GM18867 (cell line): ENCODE data around the gene PBX1.
A peak's percentile ranks its signal among the peaks of the same experiment; 100 is the strongest.

Source experiments
- ATAC-seq: cut with Tn5 transposase; IDR thresholded peaks from one replicate; pipeline ENCODE4 v1.9.1; 2021; ENCODE audit warnings: mild to moderate bottlenecking, moderate library complexity; ENCODE audit not compliant: unreplicated experiment

Gene PBX1

DNA sequence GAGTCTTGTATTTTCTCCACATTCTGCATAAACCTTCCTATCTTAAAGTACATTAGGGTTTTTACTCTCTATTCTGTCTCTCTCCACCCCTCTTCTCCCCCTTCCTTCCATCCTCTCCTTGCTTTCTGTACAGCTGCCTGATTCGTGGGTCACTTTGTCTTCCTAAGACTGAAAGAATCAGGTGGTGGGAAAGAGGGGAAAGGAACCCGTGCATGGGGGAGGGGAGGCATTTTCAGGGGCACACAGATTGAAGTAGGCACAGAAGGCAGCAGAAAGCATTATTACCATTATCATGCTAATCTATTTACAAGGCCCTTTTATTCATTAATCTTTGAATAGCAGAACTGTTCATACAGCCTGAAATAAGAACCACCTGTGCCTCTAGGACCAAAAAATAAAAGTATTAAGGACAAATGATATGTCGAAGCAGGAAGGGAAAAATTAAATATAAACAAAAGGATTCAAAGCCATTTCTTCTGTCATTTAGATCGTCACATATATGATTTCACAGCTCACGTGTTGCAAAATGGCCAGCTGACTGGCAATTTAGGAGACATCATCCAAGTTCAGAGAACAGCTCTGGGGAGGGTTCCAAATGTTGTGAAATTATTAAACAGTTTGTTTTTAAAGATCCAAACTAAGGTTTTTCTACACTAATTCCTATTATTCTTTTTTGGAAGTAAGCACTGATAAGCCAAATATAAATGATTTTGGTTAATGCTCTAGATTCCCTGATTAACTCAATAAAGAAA is 154.6 kb downstream of the PBX1 start:
- no peak for ATAC-seq

DNA sequence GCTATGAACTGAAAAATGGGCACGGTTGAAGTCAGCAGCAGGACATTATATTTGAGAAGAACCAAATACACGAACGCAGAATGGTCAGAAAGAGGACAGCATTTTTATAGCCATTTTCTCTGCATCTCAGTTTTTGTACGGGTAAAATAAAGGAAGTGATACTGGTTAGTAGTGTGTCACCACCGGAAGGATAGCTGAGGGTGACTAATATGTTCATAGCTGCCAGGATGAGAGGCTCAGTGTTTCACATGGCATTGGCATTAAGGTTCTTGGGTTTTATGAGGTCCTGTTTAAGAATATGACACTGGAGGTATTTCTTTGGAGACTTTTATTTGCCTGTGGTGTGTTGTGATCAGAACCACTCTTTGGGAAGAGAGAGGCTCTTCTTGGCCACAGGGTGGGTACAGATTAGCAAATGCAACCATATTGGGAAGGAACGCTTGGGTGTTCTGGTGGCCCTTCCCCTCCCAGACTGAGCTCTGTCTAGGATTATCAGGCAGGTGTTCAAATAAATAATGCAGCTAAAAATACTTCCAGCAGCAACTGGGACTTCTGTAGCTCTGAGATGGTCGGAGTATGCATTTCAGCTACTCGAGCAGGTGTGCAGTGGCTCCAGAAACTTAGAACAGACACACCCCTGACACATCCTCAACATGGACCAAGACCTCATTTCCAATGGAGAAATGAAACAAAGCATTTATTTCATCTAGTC is 158.2 kb downstream of the PBX1 start:
- ATAC-seq: peak; percentile 98

DNA sequence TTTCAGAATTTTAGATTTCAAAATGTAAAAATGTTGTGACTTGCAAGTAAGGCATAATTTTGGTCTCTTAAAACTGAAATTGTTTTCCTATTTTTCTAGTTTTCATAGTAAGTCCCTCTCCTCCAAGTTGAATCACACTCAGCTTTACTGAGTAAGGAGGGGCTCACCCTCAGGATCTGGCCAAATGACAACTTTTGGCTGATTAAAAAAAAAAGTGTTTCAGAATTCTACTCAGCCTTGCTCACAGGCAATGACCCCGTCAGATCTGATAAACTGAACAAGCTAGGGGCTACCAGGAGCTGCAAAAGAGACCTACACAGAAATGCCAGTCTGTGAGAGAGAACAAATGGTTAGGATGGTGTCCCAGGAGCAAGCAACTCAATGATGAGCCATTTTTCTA is 159.8 kb downstream of the PBX1 start:
- no peak for ATAC-seq

DNA sequence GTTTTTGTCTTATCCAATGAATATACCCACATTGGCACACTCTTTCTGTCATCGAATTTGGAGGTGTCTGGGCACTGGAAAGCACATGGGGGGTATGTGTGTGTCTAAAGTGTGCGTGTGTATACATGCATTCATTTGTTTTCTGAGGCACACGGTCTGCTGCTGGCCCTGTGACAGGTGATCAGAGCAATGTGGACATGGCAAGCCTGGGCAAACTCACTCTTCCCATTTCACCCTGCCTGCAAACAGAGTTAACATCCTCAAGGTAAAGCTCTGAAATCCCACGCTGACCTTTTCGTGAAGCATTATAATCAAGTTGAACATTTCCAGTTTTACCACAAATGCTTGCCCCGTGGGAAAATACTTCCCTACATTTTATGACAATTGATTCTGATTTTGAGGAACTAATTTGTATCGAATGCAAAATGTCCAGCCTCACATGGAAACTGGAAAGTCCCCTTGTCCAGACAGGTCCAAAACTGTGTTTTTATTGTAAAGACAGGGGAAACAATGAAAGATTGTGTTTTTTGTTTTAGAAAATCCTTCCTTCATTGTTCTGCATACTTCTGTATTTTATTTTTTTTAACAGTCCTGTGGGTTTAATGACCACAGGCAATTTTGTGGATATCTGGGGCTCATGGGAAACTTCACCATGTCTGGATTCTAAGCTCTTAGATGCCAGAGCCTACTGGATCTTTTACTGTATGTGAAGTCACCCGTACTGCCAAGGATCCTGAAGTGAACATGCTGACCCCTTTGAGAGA is 160.9 kb downstream of the PBX1 start:
- no peak for ATAC-seq

DNA sequence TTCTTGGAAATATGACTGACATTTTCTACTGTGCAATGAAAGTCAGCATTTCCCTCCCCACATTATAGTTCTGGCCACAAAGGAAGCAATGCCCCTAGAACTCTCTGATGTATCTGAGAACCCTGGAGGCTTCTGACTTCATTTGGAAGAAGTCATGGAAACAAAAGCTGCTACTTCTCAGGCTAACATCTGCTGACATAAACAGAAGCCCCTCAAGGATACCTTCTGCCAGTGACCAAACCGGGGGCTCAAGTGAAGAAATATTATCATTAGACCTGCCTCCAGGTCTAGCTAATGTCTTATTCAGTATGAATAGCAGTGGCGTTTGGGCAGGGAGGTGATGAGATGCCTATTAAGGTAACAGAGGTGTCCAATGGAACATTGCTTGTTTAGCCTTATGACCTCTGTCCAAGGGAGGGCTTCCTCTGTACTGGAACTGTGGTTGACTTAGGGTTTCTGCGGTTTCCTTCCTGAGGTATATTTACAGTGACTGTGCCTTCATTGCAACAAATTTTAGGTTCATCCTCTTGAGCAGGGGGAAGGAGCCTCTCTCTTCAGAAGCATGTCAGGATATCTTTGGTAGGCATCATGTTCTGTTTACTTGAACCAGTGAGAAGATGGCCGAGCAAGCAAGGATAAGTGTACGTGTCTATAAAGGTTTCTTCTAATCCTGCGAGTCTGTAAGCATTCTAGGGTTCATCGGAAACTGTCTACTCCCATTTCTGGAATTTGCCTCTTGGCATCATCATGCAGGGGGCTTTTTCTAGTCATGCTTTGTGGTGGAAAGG is 161.7 kb downstream of the PBX1 start:
- ATAC-seq: no peak

DNA sequence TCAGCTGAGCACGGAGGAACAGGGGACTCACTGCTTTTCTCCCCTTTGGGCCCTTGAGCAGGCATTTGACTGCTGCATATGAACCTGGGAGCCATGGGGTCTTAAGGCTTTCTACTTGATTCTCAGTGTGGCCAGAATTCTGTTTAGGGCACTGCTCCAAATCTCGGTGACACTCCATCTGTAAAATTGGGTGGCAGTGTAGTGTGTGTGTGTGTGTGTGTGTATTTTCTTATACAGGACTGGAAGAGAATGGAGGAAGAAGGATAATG is 162.2 kb downstream of the PBX1 start:
- ATAC-seq: no peak

DNA sequence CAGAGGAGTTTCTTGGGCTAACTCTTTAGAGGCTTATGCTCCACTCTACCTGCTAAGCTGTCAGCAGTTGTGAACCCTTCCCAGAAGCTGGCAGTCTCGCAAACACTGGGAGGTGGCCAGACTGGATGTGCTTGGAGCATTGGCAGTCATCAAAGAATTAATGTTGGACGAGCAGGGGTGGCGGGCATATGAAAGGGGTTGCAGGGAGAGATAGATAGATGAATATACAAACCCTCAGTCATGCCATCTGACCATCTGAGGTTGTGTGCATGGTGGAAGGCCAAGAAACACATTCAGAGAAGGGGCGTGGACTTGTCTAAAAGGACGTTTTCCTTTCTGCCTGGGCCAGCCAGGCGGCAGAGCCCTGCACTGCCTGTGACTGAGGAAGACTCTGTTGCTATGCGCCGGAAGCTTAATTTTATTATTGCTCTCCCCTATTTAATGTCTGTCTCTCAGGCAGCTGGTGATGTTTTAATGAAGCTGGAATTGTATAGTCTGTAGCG is 164.4 kb downstream of the PBX1 start:
- ATAC-seq: no peak

DNA sequence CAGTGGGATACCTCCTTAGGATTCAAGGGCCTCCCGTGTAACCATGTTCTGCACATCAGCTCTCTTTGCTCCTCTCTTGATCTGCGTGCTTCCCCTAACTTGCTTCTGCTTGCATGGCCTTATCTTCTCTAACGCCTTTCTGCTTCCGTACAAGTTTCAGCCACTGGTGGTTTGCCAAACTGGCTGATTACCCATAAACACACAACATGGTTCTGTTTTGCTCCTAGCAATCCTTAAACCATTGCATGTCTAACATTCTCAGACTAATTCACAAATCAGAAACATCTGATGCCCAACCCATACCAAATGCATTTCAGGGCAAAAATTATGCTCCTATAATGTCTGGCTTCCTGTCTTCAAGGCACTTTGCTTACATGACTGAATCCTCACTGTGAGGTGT is 166.4 kb downstream of the PBX1 start:
- no peak for ATAC-seq

DNA sequence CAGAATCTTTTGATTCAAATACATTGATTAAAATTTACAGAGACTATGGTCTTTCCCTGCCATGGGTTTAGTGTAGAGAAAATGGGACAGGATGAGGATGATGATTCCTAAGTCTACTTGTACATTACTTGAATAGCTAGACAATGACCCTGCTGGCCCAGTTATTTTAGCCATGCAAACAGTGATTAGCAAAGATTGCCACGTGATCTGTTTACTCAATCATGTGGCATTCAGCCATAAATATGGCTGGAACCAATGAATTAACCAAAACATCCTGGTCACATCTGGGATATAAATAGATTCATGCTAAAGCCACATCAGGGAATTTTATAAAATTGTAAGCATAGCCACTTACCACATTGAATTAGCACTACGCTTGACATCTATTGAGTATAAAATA is 167.3 kb downstream of the PBX1 start:
- no peak for ATAC-seq

DNA sequence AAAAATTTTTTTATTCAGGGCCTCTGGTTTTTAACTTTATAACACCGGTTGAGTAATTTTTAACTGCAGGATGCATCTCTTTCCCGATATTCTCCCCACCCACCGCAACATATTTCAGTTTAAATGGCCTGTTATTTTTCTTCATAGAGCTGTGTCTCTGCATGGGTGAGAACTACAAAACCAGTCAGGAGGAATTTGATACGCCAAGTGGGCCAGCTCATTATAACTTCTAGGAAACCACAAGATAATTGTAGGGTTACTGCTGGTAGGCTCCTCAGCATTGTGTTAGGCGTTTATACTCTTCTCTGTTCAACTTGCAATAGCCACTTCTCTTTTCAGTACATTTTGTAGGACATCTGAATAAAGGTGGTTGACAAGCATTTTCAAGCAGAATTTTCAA is 169.7 kb downstream of the PBX1 start:
- no peak for ATAC-seq

DNA sequence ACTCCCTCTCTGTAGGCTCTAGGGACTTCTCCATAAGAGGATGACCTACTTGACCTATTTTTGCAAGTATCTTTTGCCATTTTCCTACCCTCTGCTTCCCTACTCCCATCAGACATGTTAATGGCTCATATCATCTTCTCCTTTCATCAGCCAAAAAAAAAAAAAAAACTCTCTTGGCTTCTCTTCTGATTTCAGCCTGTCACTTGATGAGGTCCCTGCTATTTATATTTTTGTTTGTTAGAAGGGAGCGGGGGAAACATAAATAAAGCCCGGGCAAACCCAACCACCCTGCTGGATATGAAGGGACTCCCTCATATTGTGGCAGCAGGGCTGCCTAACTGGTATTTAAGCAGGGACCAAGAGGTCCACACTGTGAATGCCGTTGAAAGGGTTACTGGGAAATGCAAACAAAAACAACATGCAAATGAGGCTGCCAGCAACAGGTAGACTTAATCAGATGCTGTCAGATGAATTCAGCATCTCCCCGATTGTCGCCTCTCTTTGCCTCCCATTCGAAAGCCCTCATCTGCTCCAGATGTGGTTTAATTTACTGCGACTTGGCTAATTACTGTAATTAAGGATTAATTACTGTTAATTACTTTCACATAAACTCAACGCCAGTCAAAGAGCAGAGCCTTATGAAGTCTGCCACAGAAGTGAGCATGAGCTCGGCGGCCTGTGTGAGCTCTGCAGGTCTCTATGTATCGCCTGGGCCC is 172.3 kb downstream of the PBX1 start:
- no peak for ATAC-seq

DNA sequence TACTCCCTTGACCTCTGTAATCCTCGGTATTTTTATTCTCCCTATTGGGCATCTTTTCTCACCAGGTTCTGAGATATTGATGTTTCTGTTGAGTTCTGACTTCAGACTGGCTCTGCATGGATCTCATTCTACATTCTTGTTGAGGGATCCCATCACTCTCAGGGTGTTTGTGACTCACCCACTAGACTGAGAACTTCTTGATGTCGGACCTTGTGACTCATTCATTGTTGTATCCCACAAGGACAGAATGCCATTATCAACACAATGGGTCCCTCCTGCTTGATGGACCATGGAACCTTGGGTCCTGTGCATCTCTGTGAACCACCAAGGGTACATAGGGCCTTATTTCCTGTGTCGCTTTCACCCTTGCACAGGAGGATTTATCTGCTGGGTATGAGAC is 174.1 kb downstream of the PBX1 start:
- no peak for ATAC-seq

DNA sequence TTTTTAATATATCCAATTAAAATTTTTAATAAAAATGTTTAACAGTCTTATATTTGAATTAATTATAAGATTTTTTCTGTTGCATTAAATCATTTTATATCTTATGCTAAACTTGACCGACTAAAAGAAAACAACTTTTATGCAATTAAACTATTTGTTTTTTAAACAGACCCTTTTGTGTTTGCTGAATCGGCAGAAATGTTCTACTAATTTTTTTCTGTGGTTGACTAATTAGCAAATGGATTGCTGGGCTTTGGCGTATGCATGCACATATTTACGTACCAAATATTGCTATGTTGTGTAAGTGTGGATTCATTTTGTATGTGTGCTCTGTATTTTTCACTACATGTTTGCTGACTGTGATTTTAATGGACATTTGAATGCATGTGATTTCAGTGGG is 174.8 kb downstream of the PBX1 start:
- ATAC-seq: no peak

DNA sequence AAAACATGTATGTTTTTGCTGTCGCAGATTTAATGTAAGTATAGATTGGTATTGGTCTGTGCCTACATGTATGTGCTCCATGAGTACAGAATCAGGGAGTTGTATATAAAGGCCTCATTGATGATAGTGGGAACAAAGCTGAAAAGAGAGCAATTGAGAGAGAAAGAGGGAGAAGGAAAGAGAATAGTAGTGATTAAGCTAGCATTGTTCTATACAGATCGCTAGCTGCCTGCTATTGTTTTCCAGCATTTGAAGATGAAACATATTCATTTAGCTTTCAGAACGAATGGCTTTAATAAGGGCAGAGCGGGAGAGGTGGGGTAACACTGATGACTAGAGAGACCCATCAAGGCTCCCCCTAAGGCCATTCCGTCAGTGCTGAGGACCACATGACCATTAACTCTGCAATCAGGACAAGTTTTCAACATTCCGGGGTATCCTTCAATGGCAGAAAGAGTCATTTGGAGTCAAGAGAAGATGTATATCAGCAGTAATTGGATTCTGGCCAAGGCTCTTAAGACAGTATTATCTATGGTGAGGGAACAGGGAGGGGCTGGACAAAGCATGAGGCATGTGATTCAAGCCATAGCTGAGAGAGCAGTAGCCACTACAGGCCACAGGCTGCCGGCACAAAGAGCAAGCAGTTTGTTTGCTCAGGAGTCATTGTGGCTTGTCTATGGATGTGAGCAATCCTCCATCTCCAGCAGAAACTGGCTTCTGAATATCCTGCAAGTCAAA is 176.5 kb downstream of the PBX1 start:
- ATAC-seq: no peak

DNA sequence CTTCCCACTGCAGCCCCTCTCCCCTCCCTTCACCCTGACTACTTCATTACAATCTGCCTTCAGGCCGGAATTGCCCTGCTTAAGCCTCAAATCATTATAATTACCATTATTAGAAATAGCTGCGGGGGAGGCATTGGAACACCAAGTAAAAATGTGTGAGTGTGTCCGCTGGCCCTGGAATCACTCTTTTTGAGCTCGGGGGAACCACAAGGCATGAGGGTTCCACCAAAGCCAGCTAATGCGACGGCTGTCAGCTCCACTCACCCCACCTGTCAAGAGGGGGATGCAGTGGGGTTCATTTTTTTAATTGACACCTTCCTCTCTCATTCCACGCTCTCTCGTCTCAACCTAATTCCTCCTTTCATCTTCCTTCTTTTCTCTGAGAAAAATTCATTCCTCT is 177.2 kb downstream of the PBX1 start:
- ATAC-seq: no peak

DNA sequence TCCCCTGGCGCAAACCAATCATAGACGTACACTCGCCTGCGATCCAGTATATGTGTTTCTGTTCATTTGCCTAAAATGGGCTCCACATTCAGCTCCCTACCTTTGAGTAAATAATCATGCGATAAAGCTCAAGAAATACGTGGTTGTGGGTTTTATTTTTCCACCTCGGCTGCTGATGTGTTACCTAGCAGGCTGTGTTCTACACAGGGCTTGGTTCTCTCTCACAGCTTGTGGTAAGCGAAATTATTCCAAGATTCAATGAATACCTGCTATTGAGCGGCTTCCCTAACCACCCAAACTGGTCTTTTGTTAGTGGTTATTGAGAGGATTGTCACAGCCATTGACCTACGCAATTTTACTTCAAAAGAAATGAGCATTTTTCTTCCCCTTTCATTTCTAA is 180.2 kb downstream of the PBX1 start:
- ATAC-seq: no peak

DNA sequence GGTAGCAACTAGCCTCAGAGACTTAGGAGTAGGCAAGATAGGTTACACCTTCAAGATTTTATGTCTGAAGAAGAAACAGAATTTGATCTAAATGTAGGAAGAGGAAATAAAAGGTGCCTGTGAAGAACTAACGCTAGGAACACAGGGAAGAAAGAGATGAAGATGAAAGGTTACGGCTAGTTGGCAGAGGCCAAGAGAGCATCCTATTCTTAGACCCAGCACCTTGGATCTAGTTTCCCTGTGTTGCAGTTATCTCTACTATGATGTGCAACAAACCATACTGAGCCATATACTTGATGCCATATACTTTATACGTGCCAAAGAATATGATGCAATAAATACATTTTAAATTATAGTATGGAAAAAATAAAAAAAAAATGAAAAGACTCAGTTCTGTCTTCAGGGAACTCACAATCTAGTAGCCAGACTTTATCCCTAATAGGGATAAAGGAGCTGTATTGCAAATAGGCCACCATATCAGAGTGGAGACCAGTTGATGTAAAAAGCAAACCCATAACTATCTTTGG is 181.1 kb downstream of the PBX1 start:
- ATAC-seq: no peak

DNA sequence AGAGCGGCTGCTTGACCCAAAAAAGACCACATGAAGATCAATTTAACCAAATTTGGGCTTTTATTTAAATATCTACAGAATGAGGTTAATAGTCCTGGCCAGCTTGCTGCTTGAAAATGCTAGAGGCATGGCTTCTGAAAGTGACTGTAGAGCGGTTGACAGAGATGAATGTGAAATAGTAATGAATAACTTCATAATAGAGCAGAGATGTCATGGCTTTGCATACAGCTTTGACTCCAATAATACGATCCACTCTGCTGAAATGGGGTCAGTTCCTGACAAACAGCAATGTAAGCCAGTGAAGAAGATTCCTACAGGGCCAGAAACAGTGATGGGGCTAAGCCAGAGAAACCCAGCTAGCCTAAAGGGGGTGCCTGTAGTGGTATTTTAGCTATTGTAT is 183.8 kb downstream of the PBX1 start:
- no peak for ATAC-seq

DNA sequence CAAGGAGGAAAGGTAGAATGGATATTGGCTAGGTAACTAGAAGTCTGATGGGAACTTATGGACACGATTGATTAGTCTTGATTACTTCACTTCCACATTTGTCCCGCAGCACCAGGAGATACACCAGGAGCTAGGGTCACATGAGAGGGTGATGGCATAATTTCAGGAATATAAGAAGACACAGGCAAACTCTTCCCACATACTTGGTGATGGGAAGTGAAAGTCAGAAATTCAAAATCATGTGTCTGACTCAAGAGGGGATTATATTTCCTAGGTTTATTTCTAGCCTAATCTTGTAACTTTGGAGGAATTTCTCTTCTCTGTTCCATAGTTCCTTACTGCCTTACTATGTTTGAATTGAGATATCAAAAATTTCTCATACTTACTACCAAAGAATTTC is 185.0 kb downstream of the PBX1 start:
- ATAC-seq: no peak

DNA sequence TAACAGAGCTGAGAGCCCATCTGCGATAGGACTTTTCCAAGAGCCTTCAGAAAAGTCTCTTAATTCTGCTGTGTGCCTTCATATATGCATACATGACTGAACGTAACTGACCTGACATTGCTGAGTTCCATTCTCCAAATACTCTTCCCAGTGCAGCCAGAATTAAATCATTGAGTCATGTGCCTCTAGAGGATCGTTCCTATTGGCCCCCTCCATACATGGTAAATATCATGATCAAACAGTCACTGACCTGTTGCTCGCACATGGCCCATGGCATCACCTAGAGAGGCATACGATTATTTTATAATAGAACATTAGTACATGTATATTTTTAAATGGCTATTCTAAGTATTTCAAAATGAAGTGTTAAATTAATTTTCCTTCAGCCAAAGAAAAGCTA is 186.8 kb downstream of the PBX1 start:
- ATAC-seq: no peak
